GM12874 (cell line): ENCODE measurements around the gene CFAP299.

ENCODE experiments used
- CTCF ChIP-seq: IDR thresholded peaks from 2 replicates; pipeline ENCODE4 v1.5.1; 2011; ENCODE audit warnings: low read depth, mild to moderate bottlenecking, control low read depth, low read length, moderate library complexity; ENCODE audit not compliant: insufficient read depth

Gene CFAP299

GRCh38 chr4:80709082-80709869, 373.7 kb downstream of the CFAP299 start:
- TF ChIP-seq CTCF = no peak

DNA sequence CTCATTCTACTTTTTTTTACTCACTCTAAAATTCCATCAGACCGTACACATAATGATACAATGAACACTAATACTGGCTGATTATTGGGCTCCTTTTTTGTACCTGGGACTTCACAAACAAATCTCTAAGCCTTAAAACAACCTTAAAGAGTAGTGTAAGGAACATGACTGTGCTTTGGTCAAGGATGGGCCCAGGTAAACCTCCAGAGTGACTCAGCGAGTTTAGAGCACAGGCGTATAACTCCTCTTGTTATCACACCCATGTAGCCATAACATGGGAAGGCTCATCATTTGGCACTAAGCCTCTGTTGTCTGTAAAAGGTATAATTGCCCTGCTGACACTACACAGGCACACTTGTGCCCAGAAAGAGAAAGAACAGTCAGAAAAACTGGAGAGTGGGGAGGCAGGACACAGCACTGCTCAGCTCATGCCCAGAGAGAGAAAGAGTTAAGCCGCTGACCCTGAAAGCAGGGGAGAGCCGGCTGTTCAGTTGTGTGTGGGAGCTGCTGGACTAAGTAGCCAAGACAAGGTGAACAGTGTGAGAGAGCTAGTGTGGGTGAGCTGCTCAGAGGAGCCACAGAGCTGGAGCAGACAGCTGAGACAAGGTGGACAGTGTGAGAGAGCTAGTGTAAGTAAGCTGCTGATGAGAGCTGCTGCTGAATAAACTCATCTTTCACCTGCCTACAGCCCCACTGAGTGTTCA, 375.4 kb downstream of the CFAP299 start:
- no peak for TF ChIP-seq CTCF

GRCh38 chr4:80711956-80712355, 376.4 kb downstream of the CFAP299 start:
- TF ChIP-seq CTCF = no peak

- TF ChIP-seq CTCF = no peak
Observed at GRCh38 chr4:80713409-80713808, 377.9 kb downstream of the CFAP299 start.

DNA sequence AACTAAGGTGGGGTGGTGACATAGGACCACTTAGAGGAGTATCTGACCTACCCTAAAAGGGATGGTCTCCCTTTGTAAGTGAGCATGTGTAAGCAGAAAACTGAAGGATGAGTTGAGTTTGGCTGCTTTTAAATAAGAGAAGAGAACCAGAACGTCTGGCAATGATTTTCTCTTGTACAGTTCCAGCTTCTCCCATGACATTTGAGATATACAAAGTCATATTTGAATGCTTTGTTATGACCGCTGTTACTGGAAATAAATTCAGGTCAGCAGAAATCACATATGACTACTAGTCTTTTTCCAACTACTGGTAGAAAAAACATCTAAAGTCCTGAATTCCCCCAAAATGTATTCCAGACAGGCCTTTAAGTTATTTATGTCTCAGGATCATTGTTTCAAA, 381.7 kb downstream of the CFAP299 start:
- no peak for TF ChIP-seq CTCF

DNA sequence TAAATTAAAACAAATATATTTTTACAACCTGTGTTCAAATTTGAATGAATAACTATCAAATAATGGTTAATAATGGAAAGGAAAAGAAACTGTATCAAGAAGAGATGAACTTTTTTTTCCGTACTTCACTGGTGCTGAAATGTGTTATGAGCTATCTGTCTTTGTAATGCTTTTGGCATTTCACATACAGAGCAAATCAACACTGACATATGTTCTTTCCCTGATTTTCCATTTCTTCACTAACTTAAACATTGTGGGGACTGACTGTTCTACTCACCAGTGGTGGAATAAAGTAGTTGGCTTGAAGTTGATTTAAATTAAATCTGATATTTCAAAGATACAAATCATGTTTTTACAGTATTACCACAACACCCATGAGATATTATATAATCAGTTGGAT, 390.9 kb downstream of the CFAP299 start:
- no peak for TF ChIP-seq CTCF

- no peak for TF ChIP-seq CTCF
Observed at GRCh38 chr4:80730158-80730557, 394.6 kb downstream of the CFAP299 start.
